IPS DF 19.7 (cell line): ENCODE results near the gene TTC31.

Source experiments
- DNase-seq: peaks from one replicate; pipeline ENCODE4 v3.0.0-alpha.2; 2013; ENCODE audit warnings: low read depth, low spot score

Gene TTC31

DNA sequence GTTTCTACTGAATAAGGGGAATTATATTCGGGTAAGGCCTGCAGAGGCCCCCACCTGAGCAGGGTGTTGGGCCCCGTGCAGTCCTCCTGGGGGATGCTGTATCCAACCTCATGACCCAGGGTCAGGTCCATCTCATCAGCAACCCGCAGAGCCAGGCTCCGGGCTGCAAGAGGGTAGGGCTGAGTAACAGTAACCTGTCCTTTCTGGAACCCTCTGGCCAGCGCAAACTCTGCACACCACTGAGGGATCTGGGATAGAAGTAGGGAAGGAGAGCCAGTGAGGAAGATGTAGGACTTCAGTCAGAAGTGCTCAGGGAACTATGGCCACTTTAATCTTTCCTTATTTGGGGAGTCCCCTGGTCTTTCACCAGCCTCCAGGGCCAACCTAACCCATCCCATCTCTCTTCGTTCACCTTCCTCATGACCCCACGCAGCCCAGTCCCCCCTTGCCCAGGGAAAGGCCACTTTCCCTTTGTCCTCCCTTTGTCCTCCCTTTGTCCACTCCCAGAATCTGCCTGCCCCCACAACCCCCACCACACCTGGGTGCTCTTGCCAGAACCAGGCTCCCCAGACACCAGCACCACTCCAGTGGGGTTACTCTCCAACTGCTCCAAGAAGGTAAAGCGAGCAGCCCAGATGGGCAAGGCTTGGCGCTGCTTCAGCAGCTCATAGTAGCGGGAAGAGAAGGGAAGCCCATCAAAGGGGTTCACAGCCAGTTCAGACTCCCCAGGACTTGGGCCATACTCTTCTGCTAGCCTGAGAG is 42.3 kb downstream of the TTC31 start:
- DNase-seq = no peak

DNA sequence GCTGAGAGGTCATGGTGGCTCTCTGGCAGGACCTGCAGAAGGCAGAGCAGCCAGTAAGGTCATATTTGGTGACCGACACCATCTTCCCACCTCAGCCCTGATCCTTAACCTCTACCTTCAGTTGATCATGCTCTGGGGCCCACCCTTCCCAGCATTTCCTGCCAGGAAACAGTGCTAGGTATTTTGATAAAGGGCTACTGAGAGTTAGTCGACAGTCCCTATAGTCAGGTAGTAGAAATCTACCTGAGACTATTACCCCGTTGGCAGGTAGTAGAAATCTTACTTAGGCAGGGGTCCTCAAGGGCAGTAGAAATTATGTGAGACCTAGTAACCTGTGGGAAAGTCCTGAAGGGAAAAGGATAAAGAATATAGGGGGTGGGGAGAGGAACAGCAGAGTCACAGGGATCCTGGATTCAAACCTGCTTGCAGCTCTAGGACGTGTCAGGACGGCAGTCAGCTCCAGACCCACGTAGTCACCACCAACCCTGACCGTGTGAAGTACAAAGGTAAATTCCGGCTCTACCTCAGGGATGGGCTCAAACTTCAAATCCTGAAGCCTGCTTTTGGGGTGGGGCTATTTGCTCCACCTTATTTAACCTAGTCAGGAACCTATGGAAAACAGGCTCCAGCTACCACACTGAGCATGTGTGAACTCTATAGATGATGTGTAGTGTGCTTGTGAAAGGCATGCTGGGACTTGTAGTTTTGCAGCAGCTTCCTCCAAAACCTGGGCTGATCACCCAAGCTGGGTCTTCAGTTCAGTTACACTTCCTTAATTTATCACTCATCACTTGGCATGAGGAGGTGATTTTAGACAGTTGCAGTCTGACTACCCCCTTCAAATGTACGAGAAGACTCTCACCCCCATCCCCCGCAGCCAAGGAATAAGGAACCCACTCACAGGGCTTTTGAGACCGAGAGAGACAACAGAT is 43.1 kb downstream of the TTC31 start, which contains the start of gene DQX1:
DQX1 (minus strand) TSS at position 515 of the 932 bp plus-strand sequence; CDS start at position 13, 502 bp downstream.
- no peak for DNase-seq

DNA sequence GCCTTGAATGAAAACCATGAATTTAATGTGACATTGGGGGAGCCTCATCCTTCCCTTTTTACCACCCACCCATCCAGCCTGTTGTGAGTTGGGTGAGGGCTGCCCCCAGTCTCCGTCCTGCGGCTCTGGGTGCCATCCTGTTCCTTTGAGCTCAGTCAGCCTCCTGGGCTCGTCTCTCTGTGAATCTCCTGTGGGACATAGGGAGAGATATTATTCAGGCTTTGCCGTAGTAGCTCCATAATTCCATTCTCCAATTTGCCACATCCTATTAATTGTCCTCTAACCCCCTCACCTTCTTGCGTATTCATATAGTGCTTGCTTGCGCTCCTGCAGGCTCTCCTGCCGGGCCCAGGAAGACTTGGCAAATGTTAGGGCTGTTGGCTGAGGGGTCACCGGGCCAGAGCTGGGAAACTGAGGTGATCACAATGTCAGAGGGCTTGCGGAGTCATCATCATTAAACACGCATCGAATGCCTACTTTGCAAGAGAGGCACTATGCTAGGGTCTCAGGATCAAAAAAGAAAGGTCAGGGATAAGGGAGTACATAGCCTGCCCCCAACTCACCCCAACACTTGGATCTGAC is 43.9 kb downstream of the TTC31 start:
- no peak for DNase-seq

DNA sequence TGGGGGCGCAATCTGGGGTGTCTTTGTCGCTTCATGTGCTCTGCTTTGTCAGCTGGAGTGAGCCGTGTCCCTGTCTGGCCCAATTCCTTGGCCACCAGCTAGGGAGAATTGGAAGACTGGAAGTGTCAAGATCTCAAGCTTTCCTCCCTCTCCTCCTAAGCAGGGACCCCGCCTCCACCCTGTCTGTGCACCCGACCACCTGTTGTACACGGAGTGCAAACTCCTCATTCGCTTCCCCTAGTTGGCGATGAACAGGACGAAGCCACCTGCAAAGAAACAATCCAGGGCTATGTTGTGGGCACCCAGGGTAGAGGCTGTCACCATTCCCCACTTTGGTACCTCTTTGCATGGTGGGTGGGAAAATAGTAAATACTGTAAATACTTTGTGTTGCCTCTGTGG is 44.9 kb downstream of the TTC31 start:
- no peak for DNase-seq

DNA sequence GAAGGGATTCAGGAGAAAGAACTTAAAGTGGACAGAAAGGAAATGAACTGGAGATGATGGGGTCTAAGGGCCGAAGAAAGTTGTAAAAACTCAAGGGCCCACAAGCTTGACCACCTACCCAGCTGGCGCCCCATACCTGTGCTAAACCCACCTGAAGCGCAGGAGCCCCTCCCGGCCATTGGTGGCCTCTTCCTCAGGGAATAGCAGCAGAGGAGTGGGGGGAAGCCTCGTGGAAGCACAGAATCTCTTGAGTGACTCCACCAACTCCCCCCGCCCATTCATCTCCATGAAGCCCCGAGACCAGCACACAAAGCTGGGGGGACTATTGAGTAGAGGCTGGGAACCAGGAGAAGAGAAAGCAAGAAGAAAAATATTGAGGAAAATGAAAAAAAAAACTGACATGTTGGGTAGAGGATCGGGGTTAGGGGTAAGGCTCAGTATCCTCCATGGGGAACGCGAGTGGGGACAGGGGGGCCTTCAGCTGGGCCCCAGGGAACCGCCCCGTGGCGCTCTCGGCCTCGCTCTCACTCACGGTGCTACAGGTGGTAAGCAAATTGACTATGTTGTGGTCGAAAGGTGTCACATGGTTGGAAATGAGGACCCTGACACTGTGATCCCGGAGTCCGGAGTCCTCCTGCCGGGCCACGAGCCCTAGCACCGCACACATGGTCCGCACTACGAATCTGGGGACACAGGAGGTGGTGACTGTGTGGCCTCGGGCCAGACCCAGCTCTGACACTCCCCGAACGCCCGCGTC is 45.9 kb downstream of the TTC31 start:
- no peak for DNase-seq

DNA sequence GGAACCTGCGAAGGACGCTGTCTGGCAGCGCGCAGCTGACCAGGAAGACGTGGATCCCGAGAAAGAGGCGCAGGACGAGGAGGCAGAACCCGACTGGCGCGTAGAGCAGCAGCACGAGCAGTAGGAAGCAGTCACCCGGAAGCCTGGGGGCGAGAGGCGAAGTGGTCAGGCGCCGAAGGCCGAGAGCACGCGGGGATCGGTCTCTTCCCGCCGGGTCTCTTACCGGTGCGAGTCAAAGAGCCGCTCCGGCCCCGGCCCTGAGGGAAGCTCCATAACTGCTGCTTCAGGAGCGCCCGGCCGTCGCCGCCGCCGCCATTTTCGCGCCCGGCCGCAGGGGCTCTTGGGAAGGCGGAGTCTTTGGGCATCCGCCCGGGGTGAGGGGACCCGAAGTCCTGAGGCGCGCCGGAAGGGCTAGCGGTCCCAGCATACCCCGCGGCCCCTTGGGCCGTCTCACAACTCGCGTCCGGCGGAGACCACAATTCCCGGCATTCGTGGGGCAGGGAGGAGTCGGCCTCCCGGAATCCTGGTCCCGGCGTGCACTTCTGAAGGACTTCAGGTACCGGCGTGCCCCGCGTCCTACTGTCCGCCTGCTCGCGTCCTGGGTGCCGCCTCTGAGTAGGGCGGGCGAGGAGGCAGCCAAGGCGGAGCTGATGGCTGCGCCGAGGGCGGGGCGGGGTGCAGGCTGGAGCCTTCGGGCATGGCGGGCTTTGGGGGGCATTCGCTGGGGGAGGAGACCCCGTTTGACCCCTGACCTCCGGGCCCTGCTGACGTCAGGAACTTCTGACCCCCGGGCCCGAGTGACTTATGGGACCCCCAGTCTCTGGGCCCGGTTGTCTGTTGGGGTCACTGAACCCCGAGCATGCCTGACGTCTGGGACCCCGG is 46.7 kb downstream of the TTC31 start, which contains the start of the genes AUP1 and HTRA2:
AUP1 (minus strand) TSS at position 350 of the 882 bp plus-strand sequence; CDS start at position 273, 77 bp downstream.
HTRA2 (plus strand) TSS at position 577 of the 882 bp plus-strand sequence; CDS start at position 651, 74 bp downstream.
- peak; percentile 96 for DNase-seq

DNA sequence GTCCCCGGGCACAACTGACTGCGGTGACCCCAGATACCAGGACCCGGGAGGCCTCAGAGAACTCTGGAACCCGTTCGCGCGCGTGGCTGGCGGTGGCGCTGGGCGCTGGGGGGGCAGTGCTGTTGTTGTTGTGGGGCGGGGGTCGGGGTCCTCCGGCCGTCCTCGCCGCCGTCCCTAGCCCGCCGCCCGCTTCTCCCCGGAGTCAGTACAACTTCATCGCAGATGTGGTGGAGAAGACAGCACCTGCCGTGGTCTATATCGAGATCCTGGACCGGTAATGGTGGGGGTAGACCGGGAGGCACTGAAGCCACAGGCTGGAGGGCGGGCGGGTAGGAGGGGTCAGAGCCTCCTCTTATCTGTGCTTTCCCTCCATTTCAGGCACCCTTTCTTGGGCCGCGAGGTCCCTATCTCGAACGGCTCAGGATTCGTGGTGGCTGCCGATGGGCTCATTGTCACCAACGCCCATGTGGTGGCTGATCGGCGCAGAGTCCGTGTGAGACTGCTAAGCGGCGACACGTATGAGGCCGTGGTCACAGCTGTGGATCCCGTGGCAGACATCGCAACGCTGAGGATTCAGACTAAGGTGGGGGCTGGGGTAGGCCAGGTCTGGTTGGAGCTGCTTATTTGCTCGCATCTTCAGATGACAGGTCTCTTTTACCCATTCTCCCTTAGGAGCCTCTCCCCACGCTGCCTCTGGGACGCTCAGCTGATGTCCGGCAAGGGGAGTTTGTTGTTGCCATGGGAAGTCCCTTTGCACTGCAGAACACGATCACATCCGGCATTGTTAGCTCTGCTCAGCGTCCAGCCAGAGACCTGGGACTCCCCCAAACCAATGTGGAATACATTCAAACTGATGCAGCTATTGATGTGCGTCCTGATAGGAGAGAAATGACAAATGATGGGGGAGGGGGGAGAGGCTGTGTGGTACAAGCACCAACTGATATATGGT is 47.6 kb downstream of the TTC31 start:
- no peak for DNase-seq

DNA sequence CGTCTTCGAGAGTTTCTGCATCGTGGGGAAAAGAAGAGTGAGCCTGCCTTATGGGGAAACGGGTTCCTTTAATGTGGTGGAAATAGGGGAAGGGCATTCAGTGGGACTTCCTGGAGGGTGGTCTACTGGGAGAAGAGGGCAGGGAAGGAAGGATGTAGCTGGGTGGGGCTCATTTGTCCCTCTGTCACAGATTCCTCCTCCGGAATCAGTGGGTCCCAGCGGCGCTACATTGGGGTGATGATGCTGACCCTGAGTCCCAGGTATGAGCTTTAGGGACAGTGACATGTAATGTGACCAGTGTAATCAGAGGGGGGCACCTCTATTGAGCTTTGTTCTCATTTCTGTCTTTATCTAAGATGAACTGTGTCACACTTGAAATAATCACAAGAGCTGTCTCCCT is 48.8 kb downstream of the TTC31 start:
- no peak for DNase-seq

DNA sequence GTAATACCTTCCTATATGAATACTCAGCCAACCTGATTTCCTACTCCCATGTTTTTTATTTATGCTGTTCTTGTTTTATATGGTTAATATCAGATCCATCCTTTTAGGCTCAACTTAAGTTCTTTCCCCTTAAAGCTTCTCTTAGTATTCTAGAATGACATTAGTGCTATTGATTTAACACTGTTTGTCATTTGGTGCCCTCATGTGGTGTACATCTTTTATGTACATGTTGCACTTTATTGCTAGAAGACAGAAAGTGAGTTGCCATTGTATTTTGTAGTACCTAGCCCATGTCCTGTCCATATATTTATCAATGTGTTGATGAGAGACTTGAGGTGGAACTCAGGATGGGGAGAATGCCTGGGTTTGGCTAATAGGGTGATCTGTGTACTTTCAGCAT is 49.3 kb downstream of the TTC31 start:
- DNase-seq = no peak

DNA sequence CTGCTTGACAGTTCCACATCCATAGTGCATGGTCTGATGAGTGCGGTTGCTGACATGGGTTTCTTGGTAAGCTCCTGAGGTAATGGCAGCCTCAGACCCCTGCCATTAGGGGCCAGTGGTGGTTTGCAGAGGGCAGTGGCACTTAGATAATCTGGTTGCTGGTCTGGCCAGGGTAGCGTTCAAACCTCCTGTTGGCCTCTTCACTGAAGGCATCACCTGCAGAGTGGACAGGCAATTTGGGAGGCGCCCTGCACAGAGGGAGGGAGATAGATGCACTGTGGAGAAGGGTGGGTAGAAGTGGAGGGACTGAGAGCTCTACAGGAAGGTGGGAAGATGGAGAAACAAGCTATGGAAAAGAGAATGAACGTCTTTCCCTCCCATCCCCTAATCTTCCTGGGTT is 50.6 kb downstream of the TTC31 start:
- DNase-seq = no peak

DNA sequence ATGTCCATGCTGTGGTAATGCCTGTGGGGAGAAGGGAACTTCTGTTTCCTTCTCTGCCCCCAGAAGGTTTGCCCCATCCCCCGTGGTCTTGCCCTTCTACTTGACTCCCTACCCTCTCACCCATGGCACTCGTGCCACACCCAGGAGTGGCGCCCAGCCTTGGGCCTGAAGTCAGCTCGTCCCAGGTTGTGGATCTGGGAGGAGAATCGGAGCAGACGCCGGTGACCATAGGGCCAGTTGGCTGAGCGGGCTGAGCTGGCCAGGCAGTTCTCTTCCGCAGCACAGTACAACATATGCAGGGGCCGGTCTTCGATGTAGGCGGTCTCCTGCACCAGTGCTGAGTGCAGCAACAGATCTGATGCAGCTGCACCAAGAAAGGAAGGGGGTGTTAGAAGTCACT is 51.5 kb downstream of the TTC31 start:
- DNase-seq = no peak

DNA sequence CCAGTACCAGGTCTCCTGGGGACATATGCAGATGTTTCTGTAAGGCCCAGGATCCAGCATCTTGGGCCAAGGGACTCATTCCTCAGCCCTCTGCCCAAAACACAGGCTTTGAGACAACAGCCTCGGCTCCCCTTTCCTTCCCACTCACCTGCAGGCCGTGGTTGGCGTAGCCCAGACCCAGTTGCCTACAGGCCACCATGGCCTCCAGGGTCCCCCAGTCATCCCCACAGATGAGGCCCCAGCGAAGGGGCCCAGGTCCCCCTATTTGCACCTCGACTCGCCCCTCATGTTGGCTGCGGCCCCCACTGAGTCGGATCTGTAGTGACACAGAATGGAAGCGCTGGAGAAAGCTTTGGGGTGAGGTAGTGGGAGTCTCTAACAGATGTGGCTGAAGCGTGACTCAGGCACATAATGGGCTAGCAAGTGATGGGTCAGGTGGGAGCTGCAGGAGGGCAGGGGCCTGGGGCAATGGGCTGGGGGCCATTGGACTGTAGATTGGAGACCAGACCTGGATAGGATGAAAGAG is 52.6 kb downstream of the TTC31 start:
- no peak for DNase-seq

DNA sequence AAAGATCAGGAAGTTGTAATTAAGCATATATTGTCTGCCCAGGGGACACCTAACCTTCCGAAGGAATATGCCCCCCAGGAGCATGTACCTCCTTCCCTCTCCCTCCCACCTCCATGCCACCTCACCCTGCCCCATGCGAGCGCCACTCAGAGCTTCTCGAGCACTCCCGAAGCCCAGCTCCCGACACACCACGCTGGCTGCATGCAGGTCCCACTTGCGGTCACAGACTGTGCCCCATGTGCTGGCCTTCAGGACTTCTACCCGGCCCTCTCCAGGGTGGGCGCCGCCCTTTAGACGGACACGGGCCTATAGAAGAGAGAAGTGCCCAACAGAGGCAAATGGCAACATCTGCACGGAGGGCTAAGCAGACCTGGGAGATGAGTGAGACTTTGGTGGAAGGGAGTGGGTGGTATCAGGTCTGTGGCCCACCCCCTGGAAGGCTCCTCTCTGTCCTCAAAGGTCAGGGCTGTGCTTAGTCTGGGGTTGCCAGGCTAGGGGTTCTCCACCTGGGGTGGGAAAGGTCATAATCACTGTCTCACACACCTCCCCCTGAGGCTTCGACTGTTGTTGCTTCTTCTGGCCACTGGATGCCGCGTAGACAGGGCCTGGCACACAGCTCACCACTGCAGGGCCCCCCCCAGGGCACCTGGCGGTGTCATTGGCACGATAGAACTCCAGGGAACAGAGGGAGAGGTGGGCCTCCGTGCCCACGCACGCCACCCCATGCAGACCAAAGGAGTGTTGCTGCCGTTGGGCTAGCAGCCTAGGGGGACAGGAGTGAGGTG is 53.5 kb downstream of the TTC31 start:
- no peak for DNase-seq

DNA sequence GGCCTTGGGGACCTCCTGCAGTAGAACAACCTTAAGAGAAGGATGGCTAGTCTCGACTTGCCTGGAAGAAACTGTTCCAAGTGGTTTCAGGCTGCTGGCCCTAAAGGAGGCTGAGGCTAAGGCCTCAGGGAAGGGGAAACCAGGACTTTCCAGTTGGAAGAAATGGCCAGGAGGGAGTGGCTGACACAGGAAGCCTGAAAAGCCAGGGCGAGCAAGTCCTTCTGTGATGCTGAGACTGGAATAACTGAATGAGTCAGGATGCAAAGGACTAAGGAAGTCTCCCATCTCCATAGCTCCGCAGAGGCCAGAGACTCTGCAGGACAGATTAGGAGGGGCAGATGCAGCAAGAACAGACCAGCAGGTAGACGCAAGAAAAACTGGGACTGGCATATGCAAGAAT is 54.3 kb downstream of the TTC31 start:
- DNase-seq = no peak

DNA sequence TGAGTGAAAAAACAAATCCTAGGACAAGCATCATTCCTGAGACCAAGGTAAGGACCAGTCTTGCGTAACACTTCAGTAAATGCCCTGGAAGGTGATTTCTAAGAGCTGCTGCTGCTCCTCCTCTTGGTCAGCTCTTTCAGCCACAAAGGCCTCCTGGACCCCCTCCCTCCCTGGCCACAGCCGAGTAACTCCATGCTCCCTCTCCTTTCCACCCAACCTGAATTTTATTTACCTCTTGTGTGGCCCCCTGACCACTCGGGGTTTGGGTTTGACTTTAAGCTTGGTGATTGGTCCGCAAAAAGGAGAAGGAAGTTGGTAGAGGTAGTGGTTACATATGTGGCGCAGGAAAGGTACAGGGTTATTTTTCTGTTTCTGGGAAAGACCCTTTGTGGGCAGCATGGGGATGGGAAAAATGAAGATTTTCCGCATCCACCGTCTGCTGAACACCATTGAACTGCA is 56.0 kb downstream of the TTC31 start:
- no peak for DNase-seq

DNA sequence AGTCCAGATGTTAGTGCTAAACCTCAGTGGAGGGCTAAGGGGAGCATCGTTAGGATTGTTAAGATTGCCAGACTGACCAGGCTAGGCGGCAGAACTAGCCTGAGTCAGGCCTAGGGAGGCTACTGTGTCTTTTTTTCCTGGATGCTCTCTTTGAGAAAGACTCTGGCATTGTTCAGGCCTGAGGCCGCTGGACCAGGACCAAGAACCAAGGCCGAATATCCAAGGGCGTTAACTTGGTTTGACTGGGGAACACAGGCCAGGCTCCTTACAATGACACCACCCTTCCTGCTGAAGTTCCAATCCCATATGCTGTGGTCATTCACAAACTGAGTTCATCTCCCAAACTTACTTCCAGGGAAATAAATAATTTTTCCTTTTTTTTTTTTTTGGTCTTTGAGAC is 57.4 kb downstream of the TTC31 start:
- DNase-seq = no peak

DNA sequence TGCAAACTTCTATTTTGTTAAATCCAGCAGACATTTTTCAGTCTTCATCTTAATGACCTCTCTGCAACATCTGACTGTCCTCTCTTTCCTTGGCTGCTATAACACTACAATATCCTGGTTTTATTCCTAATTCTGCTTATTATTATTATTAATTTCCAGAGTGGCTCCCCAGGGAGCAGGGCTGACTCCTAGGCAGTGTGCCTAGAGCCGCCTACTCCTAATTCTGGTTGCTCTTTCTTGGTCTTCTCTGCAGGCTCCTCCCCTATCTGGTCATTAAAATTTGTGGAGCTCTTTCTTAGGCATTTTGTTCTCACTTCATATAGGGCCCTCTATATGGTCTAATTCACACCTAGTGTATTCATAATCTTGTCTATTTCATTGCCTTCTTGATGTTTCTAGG is 60.1 kb downstream of the TTC31 start:
- DNase-seq = no peak
